Measurements from ENCODE around the gene EFL1.

DNA sequence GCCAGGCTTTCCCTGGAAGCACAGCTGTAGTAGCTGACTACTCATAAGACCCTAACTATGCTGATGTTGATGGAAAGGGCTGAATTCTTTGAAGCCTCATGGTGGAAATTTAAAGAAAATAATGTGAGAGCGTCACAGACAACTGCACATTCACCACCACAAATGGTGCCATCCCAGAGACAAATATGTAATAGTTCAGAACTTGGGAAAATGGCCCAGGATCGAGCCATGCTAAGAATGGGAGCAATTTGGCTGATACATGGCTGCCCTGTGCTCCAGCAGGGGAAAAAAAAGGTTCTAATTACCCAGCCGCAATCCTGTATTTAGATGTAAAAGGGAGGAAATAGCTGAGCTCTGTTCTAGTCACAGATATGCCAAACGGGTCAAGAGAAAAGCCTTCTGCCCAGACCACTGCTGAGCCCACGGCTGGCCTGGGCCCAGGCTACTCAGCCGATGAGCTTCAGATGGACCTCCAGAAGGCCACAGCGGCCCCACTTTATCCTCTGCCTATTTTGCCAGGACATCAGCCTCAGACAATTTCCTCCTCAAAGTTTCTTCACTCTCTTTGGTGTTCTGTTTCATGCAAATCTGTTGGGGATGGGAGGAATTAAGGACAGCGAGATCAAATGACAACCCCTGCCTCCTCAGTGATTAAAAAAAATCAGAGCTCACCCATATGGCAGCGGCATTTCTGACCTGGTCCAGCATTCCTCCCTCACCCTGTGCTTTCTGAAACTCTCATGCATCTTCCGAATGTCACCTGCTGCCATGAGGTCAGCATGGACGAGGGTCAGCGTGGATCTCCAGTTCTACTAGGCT lies 162.2 kb downstream of the EFL1 start:
- TF ChIP-seq, protein P1, sequence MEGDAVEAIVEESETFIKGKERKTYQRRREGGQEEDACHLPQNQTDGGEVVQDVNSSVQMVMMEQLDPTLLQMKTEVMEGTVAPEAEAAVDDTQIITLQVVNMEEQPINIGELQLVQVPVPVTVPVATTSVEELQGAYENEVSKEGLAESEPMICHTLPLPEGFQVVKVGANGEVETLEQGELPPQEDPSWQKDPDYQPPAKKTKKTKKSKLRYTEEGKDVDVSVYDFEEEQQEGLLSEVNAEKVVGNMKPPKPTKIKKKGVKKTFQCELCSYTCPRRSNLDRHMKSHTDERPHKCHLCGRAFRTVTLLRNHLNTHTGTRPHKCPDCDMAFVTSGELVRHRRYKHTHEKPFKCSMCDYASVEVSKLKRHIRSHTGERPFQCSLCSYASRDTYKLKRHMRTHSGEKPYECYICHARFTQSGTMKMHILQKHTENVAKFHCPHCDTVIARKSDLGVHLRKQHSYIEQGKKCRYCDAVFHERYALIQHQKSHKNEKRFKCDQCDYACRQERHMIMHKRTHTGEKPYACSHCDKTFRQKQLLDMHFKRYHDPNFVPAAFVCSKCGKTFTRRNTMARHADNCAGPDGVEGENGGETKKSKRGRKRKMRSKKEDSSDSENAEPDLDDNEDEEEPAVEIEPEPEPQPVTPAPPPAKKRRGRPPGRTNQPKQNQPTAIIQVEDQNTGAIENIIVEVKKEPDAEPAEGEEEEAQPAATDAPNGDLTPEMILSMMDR (conservative IDR thresholded peaks at IDR 0.05), result no peak
- no peak for TF ChIP-seq ZFX (IDR thresholded peaks at IDR 0.05)

Data from C4-2B (cell line).